WERI-Rb-1 (cell line): ENCODE data around the gene LGALS13.

Experiments
- DNase-seq: peaks from one replicate; pipeline ENCODE4 v3.0.0-alpha.2; 2020
- H3K27ac ChIP-seq: fragments of 250-450 bp; sonication (Bioruptor Pico); 2 replicates; pipeline ENCODE4 v1.5.1; 2020; ENCODE audit warnings: mild to moderate bottlenecking, moderate library complexity
- H3K27me3 ChIP-seq: fragments of 250-450 bp; sonication (Bioruptor Pico); 2 replicates; pipeline ENCODE4 v1.5.1; 2021; ENCODE audit warnings: mild to moderate bottlenecking, low read depth, moderate library complexity; ENCODE audit not compliant: insufficient read depth, severe bottlenecking
- H3K36me3 ChIP-seq: fragments of 250-450 bp; sonication (Bioruptor Pico); 2 replicates; pipeline ENCODE4 v1.5.1; 2020; ENCODE audit warnings: mild to moderate bottlenecking, moderate library complexity
- H3K4me3 ChIP-seq: 2 replicates; pipeline ENCODE4 v1.5.1; 2011; ENCODE audit warnings: low read depth, mild to moderate bottlenecking, control low read depth, low read length
- H3K9me3 ChIP-seq: fragments of 250-450 bp; sonication (Bioruptor Pico); 2 replicates; pipeline ENCODE4 v1.5.1; 2021; ENCODE audit warnings: mild to moderate bottlenecking, moderate library complexity; ENCODE audit not compliant: severe bottlenecking
- CTCF ChIP-seq: IDR thresholded peaks from 2 replicates; pipeline ENCODE4 v1.5.1; 2011; ENCODE audit warnings: low read depth, mild to moderate bottlenecking, control low read depth, inconsistent platforms, low read length

The LGALS13 gene

GRCh38 chr19:39602224-39602623 lies at the start of gene LGALS13:
Gene LGALS13, plus strand, starts transcription at chr19:39602524. Its CDS starts 45 bp downstream, at chr19:39602569.
- no peak within 1 kb of the TSS for H3K27ac ChIP-seq
- DNase-seq: no peak
- TF ChIP-seq CTCF: no peak
- H3K9me3 ChIP-seq: peaks cover 13% of the 10 kb centered on the region
- peaks cover 93% of the 10 kb centered on the region for H3K27me3 ChIP-seq
- H3K36me3 ChIP-seq: no peaks in the 10 kb centered on the region
- no peak within 1 kb of the TSS for H3K4me3 ChIP-seq

GRCh38 chr19:39553082-39553652 lies 49.2 kb upstream of the LGALS13 start:
- TF ChIP-seq CTCF: no peak
- H3K9me3 ChIP-seq: no peaks in the 10 kb centered on the region
- H3K4me3 ChIP-seq: no peak overlapping the region
- no peaks in the 10 kb centered on the region for H3K36me3 ChIP-seq
- H3K27ac ChIP-seq: no peak overlapping the region
- no peak for DNase-seq
- peaks cover 52% of the 10 kb centered on the region for H3K27me3 ChIP-seq

GRCh38 chr19:39554701-39555311 lies 47.5 kb upstream of the LGALS13 start:
- Histone ChIP-seq H3K9me3 (no peaks in the 10 kb centered on the region), H3K36me3 (no peaks in the 10 kb centered on the region), H3K4me3 (no peak overlapping the region), H3K27me3 (peaks cover 63% of the 10 kb centered on the region), H3K27ac (no peak overlapping the region)
- no peak for DNase-seq
- TF ChIP-seq CTCF: no peak

- H3K27me3 ChIP-seq: peaks cover 63% of the 10 kb centered on the region
- no peak for DNase-seq
- no peak overlapping the region for H3K4me3 ChIP-seq
- no peaks in the 10 kb centered on the region for H3K36me3 ChIP-seq
- TF ChIP-seq CTCF: no peak
- no peak overlapping the region for H3K27ac ChIP-seq
- H3K9me3 ChIP-seq: no peaks in the 10 kb centered on the region
These were observed 46.4 kb upstream of the LGALS13 start for GRCh38 chr19:39555883-39556282.

GRCh38 chr19:39557811-39558623 lies 44.3 kb upstream of the LGALS13 start:
- H3K27me3 ChIP-seq: peaks cover 66% of the 10 kb centered on the region
- no peaks in the 10 kb centered on the region for H3K36me3 ChIP-seq
- H3K4me3 ChIP-seq: no peak overlapping the region
- no peak for TF ChIP-seq CTCF
- H3K27ac ChIP-seq: no peak overlapping the region
- no peaks in the 10 kb centered on the region for H3K9me3 ChIP-seq
- DNase-seq: no peak
